IMR-90 (cell line): ENCODE results near the gene MEGF10. TPM values are rescaled to one million over a fixed set of nuclear protein-coding genes. Genes with fewer than 3 reads are reported as not detected.
"Not testable (repeated sequence)": the region's sequence is repeated elsewhere in the genome, so short reads cannot be mapped to it uniquely, and the experiment has no call there.

Experiments used
- ATAC-seq: fragments of 200-7000 bp; cut with Tn5 transposase; 2 replicates; pipeline ENCODE4 v1.9.1; 2020; ENCODE audit warnings: low read depth, mild to moderate bottlenecking, moderate library complexity
- BruUV-seq: library from RNA; stranded (reverse); fragments of 400-500 nt; replicated peaks from 2 replicates; lab custom pipeline; 2021; lab: Mats Ljungman, UMichigan
- CTCF ChIA-PET: fragments of 300-600 bp; formaldehyde crosslinking; extraction: SDS; loops from one replicate; lab custom pipeline; 2021; ENCODE audit warnings: antibody characterized with exemption; lab: Yijun Ruan, JAX
- POLR2A ChIA-PET: fragments of 300-600 bp; sonication (Branson Sonifier 250); formaldehyde crosslinking; loops from one replicate; lab custom pipeline; 2022; ENCODE audit warnings: antibody characterized with exemption; ENCODE audit not compliant: unreplicated experiment; lab: Charles Lee
- DNase-seq: peaks from one replicate; pipeline ENCODE4 v3.0.0; 2013
- H2AFZ ChIP-seq: replicated peaks from 2 replicates; pipeline ENCODE3; 2013; ENCODE audit warnings: low read length, mild to moderate bottlenecking; ENCODE audit not compliant: poor library complexity
- H2AK5ac ChIP-seq: 2 replicates; pipeline ENCODE4 v1.6.1; 2013; ENCODE audit warnings: low read depth, low read length, inconsistent platforms
- H2AK9ac ChIP-seq: replicated peaks from 2 replicates; pipeline ENCODE3; 2013; ENCODE audit warnings: mild to moderate bottlenecking, low read depth, low read length, moderate library complexity; ENCODE audit not compliant: poor library complexity
- H2BK120ac ChIP-seq: 2 replicates; pipeline ENCODE4 v1.6.1; 2013; ENCODE audit warnings: low read depth, low read length, inconsistent platforms
- H2BK15ac ChIP-seq: 3 replicates; pipeline ENCODE4 v1.6.1; 2013; ENCODE audit warnings: low read depth, low read length, inconsistent platforms
- H2BK20ac ChIP-seq: 2 replicates; pipeline ENCODE4 v1.6.1; 2013; ENCODE audit warnings: low read depth, mild to moderate bottlenecking, inconsistent platforms, low read length, moderate library complexity
- H2BK5ac ChIP-seq: 2 replicates; pipeline ENCODE4 v1.6.1; 2013; ENCODE audit warnings: mild to moderate bottlenecking, low read depth, low read length, inconsistent platforms; ENCODE audit not compliant: poor library complexity, severe bottlenecking
- H3K14ac ChIP-seq: replicated peaks from 2 replicates; pipeline ENCODE4 v1.6.1; 2013; ENCODE audit warnings: low read depth, low read length, inconsistent platforms
- H3K18ac ChIP-seq: 2 replicates; pipeline ENCODE4 v1.6.1; 2013; ENCODE audit warnings: low read depth, low read length, control low read depth
- H3K23ac ChIP-seq: 2 replicates; pipeline ENCODE4 v1.6.1; 2013; ENCODE audit warnings: low read depth, low read length, inconsistent platforms
- H3K27ac ChIP-seq: 2 replicates; pipeline ENCODE4 v1.5.1; 2013; ENCODE audit warnings: mild to moderate bottlenecking, control low read depth, low read length; ENCODE audit not compliant: insufficient read depth
- H3K27me3 ChIP-seq: 2 replicates; pipeline ENCODE4 v1.6.1; 2013; ENCODE audit warnings: low read length; ENCODE audit not compliant: control insufficient read depth, insufficient read depth
- H3K36me3 ChIP-seq: 2 replicates; pipeline ENCODE4 v1.6.1; 2013; ENCODE audit warnings: low read length, mixed read lengths; ENCODE audit not compliant: control insufficient read depth, insufficient read depth
- H3K4ac ChIP-seq: 2 replicates; pipeline ENCODE4 v1.6.1; 2013; ENCODE audit warnings: low read depth, low read length, inconsistent platforms
- H3K4me1 ChIP-seq: 2 replicates; pipeline ENCODE4 v1.6.1; 2013; ENCODE audit warnings: low read length, mixed read lengths; ENCODE audit not compliant: control insufficient read depth, insufficient read depth
- H3K4me2 ChIP-seq: 2 replicates; pipeline ENCODE4 v1.6.1; 2013; ENCODE audit warnings: low read depth, mild to moderate bottlenecking, control low read depth, low read length, moderate library complexity
- H3K4me3 ChIP-seq: 2 replicates; pipeline ENCODE4 v1.5.1; 2013; ENCODE audit warnings: low read depth, mild to moderate bottlenecking, control low read depth, low read length, moderate library complexity; ENCODE audit not compliant: insufficient read depth
- H3K56ac ChIP-seq: 2 replicates; pipeline ENCODE4 v1.6.1; 2013; ENCODE audit warnings: low read length, inconsistent platforms; ENCODE audit not compliant: insufficient read depth; ENCODE audit errors: extremely low read depth
- H3K79me1 ChIP-seq, 2 experiments: 2 replicates each; pipeline ENCODE4 v1.6.1; 2013; ENCODE audit warnings: low read length in 2 of 2, inconsistent platforms in 1 of 2, low read depth in 1 of 2
- H3K9ac ChIP-seq: 2 replicates; pipeline ENCODE4 v1.6.1; 2013; ENCODE audit warnings: low read depth, low read length, control low read depth
- H3K9me1 ChIP-seq: 2 replicates; pipeline ENCODE4 v1.6.1; 2013; ENCODE audit warnings: low read length, inconsistent platforms; ENCODE audit not compliant: insufficient read depth
- H3K9me3 ChIP-seq: 2 replicates; pipeline ENCODE4 v1.6.1; 2013; ENCODE audit warnings: low read length; ENCODE audit not compliant: control insufficient read depth, insufficient read depth
- H4K20me1 ChIP-seq: 2 replicates; pipeline ENCODE4 v1.6.1; 2013; ENCODE audit warnings: low read length, inconsistent platforms; ENCODE audit not compliant: insufficient read depth
- H4K5ac ChIP-seq: 2 replicates; pipeline ENCODE4 v1.6.1; 2013; ENCODE audit warnings: mild to moderate bottlenecking, low read depth, low read length, control low read depth
- H4K8ac ChIP-seq, 2 experiments: 2 replicates each; pipeline ENCODE4 v1.6.1; 2013; ENCODE audit warnings: low read depth in 2 of 2, low read length in 2 of 2, control low read depth in 1 of 2, inconsistent platforms in 1 of 2
- H4K91ac ChIP-seq: 2 replicates; pipeline ENCODE4 v1.6.1; 2013; ENCODE audit warnings: low read depth, low read length, inconsistent platforms; ENCODE audit not compliant: insufficient read depth
- WGBS, 2 experiments: methylation state at CpG; one replicate each; pipeline versions ENCODE4 v1.1.5 to v1.1.7; 2013; ENCODE audit warnings: missing lambda C conversion rate in 2 of 2; ENCODE audit not compliant: insufficient read length in 1 of 2; ENCODE audit errors: extremely low coverage in 2 of 2; 5-methylcytosine and 5-hydroxymethylcytosine counted together
- dilution Hi-C: fragments of 300-500 bp; cut with HindIII; formaldehyde crosslinking; loops from one replicate; pipeline ENCODE4 v1.14.3; 2018; ENCODE audit warnings: low sequenced_read_pairs; ENCODE audit not compliant: unreplicated experiment
- in situ Hi-C: fragments of 300-500 bp; cut with MboI; formaldehyde crosslinking; loops from 3 replicates; pipeline ENCODE4 v1.14.3; 2019; ENCODE audit warnings: low sequenced_read_pairs, inconsistent platforms, mixed read lengths
- intact Hi-C: fragments of 100-400 bp; cut with micrococcal nuclease; formaldehyde crosslinking; loops from 2 replicates; pipeline ENCODE4 v1.10.0; 2022
- polyA plus RNA-seq, 3 experiments: library from polyadenylated mRNA; depleted of rRNA; stranded (reverse); fragments of >200 nt; gene quantifications; 2 replicates each; pipeline ENCODE4 v1.2.3, GENCODE V29; 2012; ENCODE audit warnings: low replicate concordance in 1 of 3
- total RNA-seq: library from RNA; depleted of rRNA; stranded (reverse); fragments of >200 nt; gene quantifications from 2 replicates; pipeline ENCODE4 v1.2.3, GENCODE V29; 2012

Gene MEGF10
- total and polyA plus RNA-seq, 2 of the 4 experiments (the other 2 are of a cell fraction), result not detected

- H3K27ac ChIP-seq, H4K20me1 ChIP-seq, POLR2A ChIA-PET, H4K5ac ChIP-seq, H4K91ac ChIP-seq, H2BK15ac ChIP-seq, H2BK20ac ChIP-seq, in situ Hi-C loops, H3K79me1 ChIP-seq, H3K27me3 ChIP-seq, H3K9ac ChIP-seq, ATAC-seq, DNase-seq, H2AK9ac ChIP-seq, CTCF ChIA-PET, H3K18ac ChIP-seq, H3K4ac ChIP-seq, intact Hi-C loops, H3K4me1 ChIP-seq, H2BK5ac ChIP-seq, H2AK5ac ChIP-seq, H3K23ac ChIP-seq, H2AFZ ChIP-seq, H3K9me3 ChIP-seq, H2BK120ac ChIP-seq, H3K56ac ChIP-seq, H3K14ac ChIP-seq, H3K4me2 ChIP-seq, dilution Hi-C loops, H3K4me3 ChIP-seq, H3K36me3 ChIP-seq, H4K8ac ChIP-seq, H3K9me1 ChIP-seq, BruUV-seq: not testable (repeated sequence)
- no CpG with 5 or more reads among the region's 4 CpGs for WGBS, 2 experiments
Measured at GRCh38 chr5:127270713-127271112, 19.9 kb upstream of the MEGF10 start.
